ENCODE data around the gene RTN1.

GRCh38 chr14:59836116-59836515 lies 34.5 kb downstream of the RTN1 start:
- TF ChIP-seq, protein P1, sequence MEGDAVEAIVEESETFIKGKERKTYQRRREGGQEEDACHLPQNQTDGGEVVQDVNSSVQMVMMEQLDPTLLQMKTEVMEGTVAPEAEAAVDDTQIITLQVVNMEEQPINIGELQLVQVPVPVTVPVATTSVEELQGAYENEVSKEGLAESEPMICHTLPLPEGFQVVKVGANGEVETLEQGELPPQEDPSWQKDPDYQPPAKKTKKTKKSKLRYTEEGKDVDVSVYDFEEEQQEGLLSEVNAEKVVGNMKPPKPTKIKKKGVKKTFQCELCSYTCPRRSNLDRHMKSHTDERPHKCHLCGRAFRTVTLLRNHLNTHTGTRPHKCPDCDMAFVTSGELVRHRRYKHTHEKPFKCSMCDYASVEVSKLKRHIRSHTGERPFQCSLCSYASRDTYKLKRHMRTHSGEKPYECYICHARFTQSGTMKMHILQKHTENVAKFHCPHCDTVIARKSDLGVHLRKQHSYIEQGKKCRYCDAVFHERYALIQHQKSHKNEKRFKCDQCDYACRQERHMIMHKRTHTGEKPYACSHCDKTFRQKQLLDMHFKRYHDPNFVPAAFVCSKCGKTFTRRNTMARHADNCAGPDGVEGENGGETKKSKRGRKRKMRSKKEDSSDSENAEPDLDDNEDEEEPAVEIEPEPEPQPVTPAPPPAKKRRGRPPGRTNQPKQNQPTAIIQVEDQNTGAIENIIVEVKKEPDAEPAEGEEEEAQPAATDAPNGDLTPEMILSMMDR (IDR thresholded peaks at IDR 0.05; ENCODE audit: low read length) = no peak
- no peak for TF ChIP-seq EZH2 (IDR thresholded peaks at IDR 0.05; ENCODE audit: borderline replicate concordance, low read length)

All from OCI-LY1 (cell line).